Measurements from ENCODE around the gene FNTB.
"Not testable (repeated sequence)": the region's sequence is repeated elsewhere in the genome, so short reads cannot be mapped to it uniquely, and the experiment has no call there.

Gene FNTB

DNA sequence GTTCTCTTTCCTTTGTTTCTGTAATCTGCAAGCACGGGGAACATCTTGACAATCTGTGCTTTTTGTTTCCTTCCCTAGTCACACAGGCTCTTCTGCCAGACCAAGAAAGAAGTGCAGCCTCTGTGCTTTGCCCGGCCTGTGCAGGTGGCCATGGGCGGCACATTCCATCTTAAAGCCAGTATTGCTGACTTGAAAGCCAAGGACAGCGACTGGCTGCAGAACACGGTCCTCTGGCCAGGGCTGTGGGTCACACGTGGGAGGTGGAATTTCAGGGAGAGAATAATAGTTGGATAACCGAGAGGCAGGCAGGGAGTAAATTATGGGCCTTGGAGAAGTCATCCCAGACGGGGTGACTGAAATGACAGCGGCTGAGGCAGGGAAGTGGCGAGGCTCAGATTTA lies 24.8 kb downstream of the FNTB start:
- no peak for DNase-seq (ENCODE audit: low read depth in 2 of 2, low spot score in 1 of 2)

DNA sequence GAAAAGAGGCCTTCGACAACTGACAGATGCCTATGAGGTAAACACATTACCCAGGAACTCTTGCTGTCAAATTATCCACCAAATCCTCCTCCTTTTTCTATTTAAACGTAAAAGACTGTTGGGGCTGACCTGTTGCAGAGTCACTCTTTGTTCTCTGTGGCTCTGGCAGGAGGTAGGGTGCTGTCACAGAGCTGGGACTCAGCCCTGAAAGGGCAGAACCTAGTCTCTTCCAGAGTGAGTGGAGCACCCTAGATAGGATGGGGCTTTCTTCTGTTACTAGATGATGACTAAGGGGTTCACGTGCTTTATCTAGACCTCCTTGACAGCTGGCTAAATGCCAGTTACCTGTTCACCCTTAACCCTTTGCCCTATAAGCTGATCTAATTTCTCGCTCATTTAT lies 25.7 kb downstream of the FNTB start:
- no peak for DNase-seq (ENCODE audit: low read depth in 2 of 2, low spot score in 1 of 2)

DNA sequence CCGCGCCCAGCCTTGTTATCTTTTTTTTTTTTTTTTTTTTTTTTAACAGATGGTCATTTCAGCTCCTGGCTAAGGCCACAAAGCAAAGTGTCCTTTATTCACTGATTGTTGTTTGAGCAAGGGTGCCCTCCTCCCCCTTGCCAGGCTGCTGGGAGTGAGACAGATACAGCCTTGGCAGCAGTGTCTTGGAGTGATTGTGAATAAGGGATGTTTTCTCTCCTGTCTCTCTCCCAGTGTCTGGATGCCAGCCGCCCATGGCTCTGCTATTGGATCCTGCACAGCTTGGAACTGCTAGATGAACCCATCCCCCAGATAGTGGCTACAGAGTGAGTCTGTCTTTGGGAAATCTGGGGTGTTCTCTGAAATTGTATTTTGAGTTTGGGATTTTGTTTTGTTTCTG lies 28.7 kb downstream of the FNTB start:
- no peak for DNase-seq (ENCODE audit: low read depth in 2 of 2, low spot score in 1 of 2)

DNA sequence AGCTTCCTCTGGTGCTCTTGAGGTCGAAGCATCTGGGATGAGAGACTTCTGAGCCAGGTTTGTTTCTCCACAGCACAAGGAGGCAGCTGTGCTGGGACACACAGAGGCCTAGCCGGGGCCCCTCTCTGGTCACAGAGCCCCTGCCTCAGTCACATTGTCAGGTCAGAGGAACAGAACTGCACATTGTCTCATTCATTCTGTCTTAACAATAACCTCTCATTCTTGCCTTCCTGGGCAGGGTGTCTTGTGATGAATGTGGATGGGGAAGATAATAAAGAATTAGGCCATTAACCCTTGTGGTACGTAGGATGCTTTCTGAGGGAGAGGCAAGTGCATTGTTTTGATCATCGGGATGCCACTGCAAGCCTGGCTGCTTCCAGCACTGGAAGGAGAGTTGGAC lies 29.8 kb downstream of the FNTB start:
- no peak for DNase-seq (ENCODE audit: low read depth in 2 of 2, low spot score in 1 of 2)

DNA sequence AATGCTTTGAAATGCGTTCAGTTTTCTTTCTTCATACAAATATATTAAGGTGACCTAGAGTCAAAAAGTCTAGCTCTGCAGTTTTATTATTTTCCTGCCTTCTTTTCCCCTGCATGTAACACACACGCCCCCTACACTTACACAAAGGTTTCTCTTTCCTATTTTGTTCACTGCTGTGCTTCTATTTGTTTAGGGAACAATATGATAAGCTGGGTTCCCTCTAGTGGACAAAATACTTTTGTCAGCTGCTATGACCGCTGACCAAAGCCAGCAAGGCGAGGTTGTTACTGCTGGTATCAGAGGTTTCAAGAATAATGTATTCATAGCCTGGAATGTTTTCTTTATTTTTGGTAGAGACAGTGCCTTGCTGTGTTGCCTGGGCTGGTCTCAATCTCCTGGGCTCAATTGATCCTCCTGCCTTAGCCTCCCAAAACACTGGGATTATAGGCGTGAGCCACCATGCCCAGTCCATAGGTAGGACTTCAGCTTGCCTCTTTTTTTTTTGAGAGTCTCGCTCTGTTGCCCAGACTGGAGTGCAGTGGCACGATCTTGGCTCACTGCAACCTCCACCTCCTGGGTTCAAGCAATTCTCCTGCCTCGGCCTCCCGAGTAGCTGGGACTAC lies 33.4 kb downstream of the FNTB start:
- no peak for DNase-seq (ENCODE audit: low read depth in 2 of 2, low spot score in 1 of 2)

DNA sequence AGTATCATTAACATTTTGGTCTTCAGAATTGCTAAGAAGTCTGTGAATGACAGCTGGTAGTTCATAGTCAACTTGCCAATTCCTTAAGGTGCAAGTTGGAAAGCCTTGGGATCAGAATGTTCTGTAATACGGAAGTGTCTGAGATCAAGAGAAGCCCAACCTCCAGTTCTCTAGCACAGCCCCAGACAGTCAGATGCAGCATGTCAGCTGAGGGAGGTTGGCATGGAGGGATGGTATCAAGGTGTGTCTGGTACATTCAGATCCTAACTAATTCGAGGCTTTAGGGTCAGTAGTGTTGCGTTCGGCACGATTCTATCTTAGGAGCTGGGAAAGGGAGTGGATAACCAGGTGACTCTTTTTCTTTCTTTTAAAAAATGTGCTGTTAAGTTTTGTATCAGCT lies 38.3 kb downstream of the FNTB start:
- DNase-seq (ENCODE audit: low read depth in 2 of 2, low spot score in 1 of 2) = no peak

DNA sequence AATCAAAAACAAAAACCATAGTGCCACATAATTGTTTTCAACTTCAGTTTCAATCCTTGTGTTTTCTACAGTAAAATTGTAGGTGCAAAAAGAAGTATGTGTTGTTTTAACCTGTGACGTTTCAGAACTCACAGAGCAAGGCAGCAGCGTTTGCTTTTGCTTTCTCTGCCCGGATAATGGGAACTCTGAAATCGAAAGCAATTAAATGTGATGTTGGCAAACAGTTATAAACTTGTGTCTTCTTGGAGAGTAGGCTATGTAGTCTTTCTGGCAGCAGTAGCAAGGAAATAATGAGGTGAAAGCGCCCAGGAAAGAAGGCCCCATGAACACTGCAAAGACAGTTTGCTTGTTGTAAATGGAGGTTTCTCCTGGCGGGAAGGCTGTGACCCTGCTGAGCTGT lies 39.1 kb downstream of the FNTB start:
- no peak for DNase-seq (ENCODE audit: low read depth in 2 of 2, low spot score in 1 of 2)

DNA sequence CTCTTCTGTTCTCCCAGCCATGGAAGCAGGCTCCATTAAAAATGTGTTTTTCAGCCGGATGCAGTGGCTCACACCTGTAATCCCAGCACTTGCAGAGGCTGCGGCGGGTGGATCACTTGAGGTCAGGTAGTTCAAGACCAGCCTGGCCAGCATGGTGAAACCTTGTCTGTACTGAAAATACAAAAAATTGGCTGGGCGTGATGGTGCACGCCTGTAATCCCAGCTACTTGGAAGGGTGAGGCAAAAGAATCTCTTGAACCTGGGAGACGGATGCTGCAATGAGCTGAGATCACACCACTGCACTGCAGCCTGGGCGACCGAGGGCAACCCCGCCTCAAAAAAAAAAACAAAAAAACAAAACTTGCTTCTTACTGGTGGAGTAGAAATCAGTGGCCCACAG lies 39.8 kb downstream of the FNTB start:
- no peak for DNase-seq (ENCODE audit: low read depth in 2 of 2, low spot score in 1 of 2)

DNA sequence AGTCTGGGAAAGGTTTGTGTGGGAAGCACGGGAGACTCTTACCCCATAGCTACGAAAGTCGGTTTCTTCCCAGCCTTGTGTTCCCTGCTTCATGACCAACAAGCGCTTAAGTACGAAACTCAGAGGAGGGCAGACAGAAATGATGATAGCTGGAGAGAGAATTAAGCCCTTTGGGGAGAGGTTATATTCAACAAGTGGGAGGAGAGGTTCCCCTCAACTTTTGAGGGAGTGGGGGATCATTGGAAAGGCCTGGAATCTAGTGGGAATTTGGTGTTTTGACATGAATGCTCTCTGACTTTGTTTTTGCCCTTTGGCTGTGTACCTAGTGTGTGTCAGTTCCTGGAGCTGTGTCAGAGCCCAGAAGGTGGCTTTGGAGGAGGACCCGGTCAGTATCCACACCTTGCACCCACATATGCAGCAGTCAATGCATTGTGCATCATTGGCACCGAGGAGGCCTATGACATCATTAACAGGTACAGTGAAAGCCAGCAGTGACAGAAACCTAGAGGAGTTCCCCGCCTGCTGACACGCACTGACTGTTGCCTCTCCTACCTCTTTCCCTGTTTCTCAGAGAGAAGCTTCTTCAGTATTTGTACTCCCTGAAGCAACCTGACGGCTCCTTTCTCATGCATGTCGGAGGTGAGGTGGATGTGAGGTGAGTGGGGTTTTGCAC lies 40.6 kb downstream of the FNTB start:
- no peak for DNase-seq (ENCODE audit: low read depth in 2 of 2, low spot score in 1 of 2)

DNA sequence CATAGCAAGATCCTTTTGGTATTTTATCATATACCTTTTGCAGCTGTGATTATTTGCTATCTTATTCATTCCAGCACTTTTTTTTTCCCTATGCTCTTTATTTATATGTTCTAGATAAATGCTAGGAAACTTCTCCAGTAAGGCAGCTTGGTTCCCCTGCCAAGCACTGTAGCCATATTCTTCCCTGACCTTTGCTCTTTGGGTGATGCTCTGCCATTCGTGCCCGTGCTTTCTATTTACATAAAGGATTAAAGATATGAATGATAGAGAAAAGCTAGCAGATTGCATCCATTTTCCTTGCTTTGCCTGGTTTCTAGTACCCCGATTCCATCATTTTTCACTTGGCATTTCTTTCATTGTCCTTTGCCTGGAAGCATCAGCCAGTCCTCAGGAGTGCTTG lies 42.2 kb downstream of the FNTB start:
- no peak for DNase-seq (ENCODE audit: low read depth in 2 of 2, low spot score in 1 of 2)

DNA sequence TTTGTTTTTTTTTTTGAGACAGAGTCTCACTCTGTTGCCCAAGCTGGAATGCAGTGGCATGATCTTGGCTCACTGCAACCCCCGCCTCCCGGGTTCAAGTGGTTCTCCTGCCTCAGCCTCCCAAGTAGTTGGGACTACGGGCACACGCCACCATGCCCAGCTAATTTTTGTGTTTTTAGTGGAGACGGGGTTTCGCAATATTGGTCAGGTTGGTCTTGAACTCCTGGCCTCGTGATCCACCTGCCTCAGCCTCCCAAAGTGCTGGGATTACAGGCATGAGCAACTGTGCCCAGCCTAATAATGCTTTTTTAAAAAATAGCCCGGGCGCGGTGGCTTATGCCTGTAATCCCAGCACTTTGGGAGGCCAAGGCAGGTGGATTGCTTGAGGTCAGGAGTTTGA lies 44.6 kb downstream of the FNTB start:
- not testable (repeated sequence) for DNase-seq (ENCODE audit: low read depth in 2 of 2, low spot score in 1 of 2)

DNA sequence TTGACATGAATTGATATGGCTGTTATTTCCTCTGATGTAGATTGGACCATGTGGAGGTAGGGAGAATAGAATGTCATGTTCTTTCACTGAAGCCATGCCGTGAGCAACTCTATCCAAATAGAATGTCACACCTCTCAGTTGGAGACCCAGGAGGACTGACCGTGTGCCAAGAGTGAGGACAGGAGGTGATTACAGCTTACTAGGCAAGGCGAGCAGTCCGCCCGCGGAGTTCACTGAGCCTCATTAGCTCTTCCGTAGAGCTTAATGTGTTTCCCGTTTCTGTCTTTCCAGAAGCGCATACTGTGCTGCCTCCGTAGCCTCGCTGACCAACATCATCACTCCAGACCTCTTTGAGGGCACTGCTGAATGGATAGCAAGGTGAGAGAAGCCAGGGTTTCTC lies 45.6 kb downstream of the FNTB start:
- no peak for DNase-seq (ENCODE audit: low read depth in 2 of 2, low spot score in 1 of 2)

DNA sequence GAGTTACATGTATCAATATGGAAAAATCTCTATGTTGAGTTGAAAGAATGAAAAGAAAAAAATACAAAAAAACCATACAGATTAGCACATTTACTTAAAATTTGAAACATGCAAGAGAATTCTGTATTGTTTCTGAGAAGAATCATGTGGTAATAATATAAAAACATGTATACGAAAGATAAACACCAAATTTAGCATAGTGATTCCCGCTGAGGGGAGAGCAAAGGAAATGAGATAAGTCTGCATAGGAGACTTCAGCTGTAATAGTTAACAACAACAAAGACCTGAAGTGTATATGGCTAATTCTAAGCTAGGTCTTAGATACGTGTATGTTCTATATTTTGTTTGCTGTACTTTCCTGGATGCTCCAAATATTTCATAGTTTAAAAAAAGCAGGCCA lies 46.5 kb downstream of the FNTB start:
- no peak for DNase-seq (ENCODE audit: low read depth in 2 of 2, low spot score in 1 of 2)

DNA sequence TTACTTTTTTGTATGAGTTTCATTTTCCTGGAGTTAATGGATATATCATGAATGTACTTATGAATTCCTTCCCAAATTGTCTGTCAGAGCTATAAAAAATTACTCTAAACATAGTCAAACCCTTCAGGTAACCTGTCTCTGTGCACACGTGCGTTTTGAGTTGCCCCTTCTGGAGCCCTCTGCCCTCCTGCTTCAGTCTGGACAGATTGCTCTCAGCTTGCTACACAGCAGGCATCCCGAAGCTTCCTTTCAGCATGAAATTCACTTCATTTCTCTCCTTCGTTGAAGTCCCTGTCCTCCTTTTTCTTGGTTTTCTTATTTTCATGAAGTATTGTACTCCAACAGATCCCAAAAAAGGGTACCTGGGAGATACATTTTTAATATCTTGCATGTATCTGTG lies 47.3 kb downstream of the FNTB start:
- DNase-seq (ENCODE audit: low read depth in 2 of 2, low spot score in 1 of 2) = no peak

DNA sequence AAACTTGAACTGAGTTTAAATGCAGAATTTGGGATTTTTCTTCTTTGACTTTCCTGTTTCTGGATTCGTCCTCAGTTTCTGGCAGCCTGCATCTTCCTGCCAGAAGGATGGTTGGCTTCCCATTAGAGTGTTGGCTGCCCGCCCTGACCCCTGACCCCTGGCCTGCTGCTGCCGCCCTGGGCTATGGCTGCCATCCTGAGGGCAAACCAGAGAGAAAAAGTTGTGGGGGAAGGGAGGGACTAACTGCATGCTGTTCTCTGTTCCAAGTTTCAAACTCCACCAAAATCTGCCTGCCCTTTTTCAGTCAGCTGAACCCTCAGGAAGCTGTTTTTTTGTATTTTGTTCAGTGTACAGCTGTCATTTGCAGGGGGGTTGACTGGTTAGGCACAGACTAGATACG lies 48.4 kb downstream of the FNTB start:
- DNase-seq (ENCODE audit: low read depth in 2 of 2, low spot score in 1 of 2) = no peak

DNA sequence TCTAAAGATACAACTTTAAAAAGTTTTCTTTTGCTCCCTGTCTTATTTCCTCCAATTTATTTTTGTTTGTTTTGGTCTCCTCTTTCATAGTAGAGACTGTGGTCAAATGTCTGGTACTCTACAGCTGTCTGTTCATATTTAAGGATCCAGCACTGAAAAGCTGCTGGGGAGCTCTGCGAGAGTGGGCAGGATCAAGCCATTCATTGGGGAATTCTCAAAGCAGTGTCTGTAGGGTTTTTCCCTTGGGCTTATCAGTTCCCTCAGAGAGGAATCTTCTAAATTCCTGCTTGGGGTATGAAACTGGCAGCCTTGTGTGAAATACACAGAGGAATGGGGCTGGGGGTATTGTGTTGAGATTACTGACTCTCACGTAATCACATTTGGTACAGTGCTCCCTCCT lies 52.3 kb downstream of the FNTB start:
- no peak for DNase-seq (ENCODE audit: low read depth in 2 of 2, low spot score in 1 of 2)

DNA sequence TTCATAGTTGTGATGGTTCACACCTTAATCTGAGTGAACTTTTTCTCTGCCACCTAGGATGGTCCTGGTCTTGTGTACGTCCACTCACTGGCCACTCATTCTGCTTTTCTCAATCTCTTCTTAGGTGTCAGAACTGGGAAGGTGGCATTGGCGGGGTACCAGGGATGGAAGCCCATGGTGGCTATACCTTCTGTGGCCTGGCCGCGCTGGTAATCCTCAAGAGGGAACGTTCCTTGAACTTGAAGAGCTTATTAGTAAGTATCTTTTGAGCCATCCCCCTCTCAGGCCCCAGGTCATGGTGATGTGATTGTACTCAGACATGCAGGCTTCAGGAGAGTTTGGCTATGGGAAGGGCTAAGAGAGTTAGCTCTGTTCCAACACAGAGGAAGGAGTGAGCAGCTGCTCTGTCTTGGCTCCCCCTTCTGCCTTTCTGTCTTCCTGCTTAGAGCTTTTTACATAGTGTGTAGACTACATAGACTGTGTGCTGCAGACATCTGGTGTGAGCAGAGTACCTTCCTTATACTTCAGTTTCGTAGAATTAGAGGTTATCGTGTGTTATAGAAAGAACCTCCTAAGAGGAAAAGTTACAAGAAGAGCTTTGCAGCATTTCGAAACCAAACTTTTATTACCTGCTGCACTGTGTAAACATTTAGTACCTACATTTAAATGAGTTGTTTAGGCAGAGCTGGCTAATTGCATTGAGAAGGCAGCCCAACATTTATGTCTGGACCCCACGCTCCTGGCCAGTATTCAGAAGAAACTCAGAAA lies 54.2 kb downstream of the FNTB start:
- DNase-seq (ENCODE audit: low read depth in 2 of 2, low spot score in 1 of 2) = no peak

DNA sequence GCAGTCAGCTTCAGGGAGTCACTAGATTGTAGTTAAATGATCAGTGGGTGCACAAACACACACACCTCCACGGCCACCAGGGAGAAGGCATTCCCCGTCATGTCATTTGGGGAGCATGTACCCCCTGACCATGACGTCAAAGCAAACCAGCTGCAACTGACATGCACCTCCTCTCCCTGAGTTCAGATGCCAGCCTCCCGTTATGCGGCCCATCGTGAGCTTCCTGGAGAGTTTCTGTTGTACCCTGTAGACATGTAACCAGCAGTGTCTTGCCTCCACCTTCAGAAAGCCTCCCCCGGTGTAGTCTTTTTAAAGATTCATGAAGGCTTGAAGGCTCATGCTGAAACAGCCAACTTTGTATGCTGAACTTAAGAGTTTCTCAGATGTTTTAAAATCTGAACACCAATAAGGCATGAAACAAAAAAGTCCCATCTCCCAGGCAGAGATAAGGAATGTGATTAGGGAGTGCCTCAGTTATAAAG lies 54.8 kb downstream of the FNTB start:
- no peak for DNase-seq (ENCODE audit: low read depth in 2 of 2, low spot score in 1 of 2)

DNA sequence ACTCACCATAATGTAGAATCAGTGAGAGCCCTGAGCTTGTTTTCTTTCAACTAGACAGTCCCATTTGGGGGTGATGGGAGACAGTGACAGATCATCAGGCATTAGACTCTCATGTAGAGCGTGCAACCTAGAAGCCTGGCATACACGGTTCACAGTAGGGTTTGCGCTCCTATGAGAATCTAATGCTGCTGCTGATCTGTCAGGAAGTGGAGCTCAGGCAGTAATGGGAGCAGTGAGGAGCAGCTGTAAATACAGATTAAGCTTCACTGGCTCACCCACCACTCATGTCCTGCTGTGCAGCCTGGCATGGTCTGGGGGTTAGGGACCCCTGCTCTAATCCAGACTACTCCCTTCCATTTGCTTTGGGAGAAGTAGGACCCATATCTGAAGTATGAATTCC lies 55.6 kb downstream of the FNTB start:
- DNase-seq (ENCODE audit: low read depth in 2 of 2, low spot score in 1 of 2) = no peak

DNA sequence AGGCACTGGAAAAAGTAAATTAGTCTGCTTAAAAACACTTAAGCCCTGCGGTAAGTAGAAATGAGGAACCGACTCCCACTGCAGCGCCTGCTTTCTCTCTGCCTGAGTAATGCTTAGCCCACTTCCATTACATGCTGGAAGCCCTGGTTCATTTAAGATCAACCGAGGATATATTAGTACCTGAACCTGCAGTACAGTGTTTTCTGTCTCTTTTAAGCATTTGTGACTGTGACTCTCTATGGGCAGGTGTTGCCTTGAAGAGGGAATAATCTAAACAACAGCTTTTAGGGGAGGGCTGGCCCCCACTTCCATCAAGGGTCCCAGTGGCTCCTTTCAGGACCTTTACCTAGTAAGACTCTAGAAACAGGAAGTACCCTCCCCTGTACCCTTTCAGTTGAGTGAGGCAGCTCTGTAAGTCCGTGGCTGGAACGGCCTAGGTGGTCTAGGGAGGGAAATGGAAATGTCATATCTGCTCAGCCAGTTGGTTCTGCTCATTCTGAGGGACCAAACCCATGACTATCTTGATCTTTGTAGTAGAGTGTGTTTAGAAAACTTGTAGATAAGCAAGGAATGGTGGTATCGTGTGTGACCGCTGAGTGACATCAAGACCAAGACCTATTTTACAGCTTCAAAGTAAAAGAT lies 56.2 kb downstream of the FNTB start:
- DNase-seq (ENCODE audit: low read depth in 2 of 2, low spot score in 1 of 2) = no peak

DNA sequence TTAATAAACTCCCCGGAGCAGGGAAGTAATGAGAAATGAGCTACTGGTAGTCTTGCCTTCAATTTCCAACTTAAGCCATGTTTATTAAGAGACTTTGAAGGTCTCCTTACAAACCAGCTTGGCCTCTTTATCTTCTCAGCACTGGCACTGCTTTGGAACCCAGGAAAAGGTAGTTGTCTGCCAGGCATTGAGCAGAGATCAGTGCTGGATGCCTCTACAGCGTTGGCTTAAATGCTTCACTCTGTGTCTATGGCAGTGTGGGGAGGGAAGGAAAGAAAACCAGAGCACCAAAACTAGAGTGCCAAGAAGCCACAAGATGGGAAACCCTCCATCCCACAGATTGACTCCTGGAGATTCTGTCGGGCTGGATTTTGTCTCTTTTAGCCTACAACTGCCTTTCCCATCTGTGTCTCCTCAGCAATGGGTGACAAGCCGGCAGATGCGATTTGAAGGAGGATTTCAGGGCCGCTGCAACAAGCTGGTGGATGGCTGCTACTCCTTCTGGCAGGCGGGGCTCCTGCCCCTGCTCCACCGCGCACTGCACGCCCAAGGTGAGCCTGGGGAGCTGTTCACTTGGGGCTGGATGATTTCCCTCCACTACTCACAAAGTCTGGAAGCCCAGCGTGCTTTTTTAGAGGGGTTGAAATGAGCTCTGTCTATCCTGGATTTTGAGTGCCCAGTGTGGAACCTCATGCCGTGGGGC lies 57.3 kb downstream of the FNTB start:
- no peak for DNase-seq (ENCODE audit: low read depth in 2 of 2, low spot score in 1 of 2)

Measured in stimulated activated CD8-positive, alpha-beta memory T cell treated with anti-CD3 and anti-CD28 coated beads, Interleukin-4, amount 100 ng/mL, for 4 hours (primary cell).